HG03139 (cell line): ENCODE data around the gene HTRA1.

Experiments
- ATAC-seq: cut with Tn5 transposase; IDR thresholded peaks from one replicate; pipeline ENCODE4 v1.9.1; 2021; ENCODE audit not compliant: unreplicated experiment

The HTRA1 gene

GRCh38 chr10:122473116-122473515 is 11.8 kb downstream of the HTRA1 start:
- ATAC-seq, result no peak

- ATAC-seq, result no peak
These were observed 12.9 kb downstream of the HTRA1 start for GRCh38 chr10:122474131-122474818.

GRCh38 chr10:122475100-122475499 is 13.7 kb downstream of the HTRA1 start:
- ATAC-seq, result no peak

GRCh38 chr10:122475591-122476332 is 14.4 kb downstream of the HTRA1 start:
- ATAC-seq, result no peak

- no peak for ATAC-seq
These were observed 15.0 kb downstream of the HTRA1 start for GRCh38 chr10:122476333-122476695.

- ATAC-seq, result no peak
These were observed 16.1 kb downstream of the HTRA1 start for GRCh38 chr10:122477436-122477835.

- ATAC-seq, result no peak
These were observed 17.6 kb downstream of the HTRA1 start for GRCh38 chr10:122478971-122479370.

- no peak for ATAC-seq
These were observed 18.9 kb downstream of the HTRA1 start for GRCh38 chr10:122480146-122480833.

- no peak for ATAC-seq
These were observed 20.1 kb downstream of the HTRA1 start for GRCh38 chr10:122481296-122482056.

- no peak for ATAC-seq
These were observed 23.1 kb downstream of the HTRA1 start for GRCh38 chr10:122484276-122485060.

GRCh38 chr10:122485670-122486069 is 24.3 kb downstream of the HTRA1 start:
- ATAC-seq, result no peak

- no peak for ATAC-seq
These were observed 25.2 kb downstream of the HTRA1 start for GRCh38 chr10:122486406-122487080.

- no peak for ATAC-seq
These were observed 25.9 kb downstream of the HTRA1 start for GRCh38 chr10:122487174-122487765.

GRCh38 chr10:122490268-122490667 is 28.9 kb downstream of the HTRA1 start:
- ATAC-seq, result no peak

GRCh38 chr10:122490786-122491680 is 29.7 kb downstream of the HTRA1 start:
- no peak for ATAC-seq

- ATAC-seq, result no peak
These were observed 30.7 kb downstream of the HTRA1 start for GRCh38 chr10:122492006-122492405.

- no peak for ATAC-seq
These were observed 31.7 kb downstream of the HTRA1 start for GRCh38 chr10:122492999-122493481.

- no peak for ATAC-seq
These were observed 32.4 kb downstream of the HTRA1 start for GRCh38 chr10:122493761-122494160.
